ENCODE data around the gene ATOH7.
"Not testable (repeated sequence)": the region's sequence is repeated elsewhere in the genome, so short reads cannot be mapped to it uniquely, and the experiment has no call there.

DNA sequence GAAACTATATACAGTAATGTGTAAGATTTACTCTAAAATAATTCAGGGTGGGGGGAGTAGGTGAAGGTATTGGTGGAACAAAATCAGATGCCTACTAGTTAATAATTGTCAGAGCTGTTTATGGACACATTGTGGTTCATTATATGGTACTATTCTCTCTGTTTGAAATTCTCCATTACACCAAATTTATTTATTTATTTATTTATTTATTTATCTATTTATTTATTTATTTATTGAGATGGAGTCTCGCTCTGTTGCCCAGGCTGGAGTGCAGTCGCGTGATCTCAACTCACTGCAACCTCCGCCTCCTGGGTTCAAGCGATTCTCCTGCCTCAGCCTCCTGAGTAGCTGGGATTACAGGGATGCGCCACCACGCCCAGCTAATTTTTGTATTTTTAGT, 14.5 kb upstream of the ATOH7 start:
- TF ChIP-seq, protein P1, sequence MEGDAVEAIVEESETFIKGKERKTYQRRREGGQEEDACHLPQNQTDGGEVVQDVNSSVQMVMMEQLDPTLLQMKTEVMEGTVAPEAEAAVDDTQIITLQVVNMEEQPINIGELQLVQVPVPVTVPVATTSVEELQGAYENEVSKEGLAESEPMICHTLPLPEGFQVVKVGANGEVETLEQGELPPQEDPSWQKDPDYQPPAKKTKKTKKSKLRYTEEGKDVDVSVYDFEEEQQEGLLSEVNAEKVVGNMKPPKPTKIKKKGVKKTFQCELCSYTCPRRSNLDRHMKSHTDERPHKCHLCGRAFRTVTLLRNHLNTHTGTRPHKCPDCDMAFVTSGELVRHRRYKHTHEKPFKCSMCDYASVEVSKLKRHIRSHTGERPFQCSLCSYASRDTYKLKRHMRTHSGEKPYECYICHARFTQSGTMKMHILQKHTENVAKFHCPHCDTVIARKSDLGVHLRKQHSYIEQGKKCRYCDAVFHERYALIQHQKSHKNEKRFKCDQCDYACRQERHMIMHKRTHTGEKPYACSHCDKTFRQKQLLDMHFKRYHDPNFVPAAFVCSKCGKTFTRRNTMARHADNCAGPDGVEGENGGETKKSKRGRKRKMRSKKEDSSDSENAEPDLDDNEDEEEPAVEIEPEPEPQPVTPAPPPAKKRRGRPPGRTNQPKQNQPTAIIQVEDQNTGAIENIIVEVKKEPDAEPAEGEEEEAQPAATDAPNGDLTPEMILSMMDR (conservative IDR thresholded peaks at IDR 0.05; ENCODE audit: low read depth, low read length): not testable (repeated sequence)
- TF ChIP-seq EZH2phosphoT487 (IDR thresholded peaks at IDR 0.05; ENCODE audit: borderline replicate concordance, low read length); EZH2 (IDR thresholded peaks at IDR 0.05; ENCODE audit: low read length, unreplicated experiment): not testable (repeated sequence)

All from PC-3 (cell line).